ENCODE measurements around the gene MDGA2.

Gene MDGA2

GRCh38 chr14:47012533-47013280 is 662.7 kb downstream of the MDGA2 start:
- no peaks in the 10 kb centered on the region for H3K4me1 ChIP-seq (ENCODE audit: control insufficient read depth, insufficient read depth, low read depth, low read length)
- no peak overlapping the region for H2AFZ ChIP-seq (ENCODE audit: low read depth, low read length)
- DNase-seq = no peak
- H3K4me2 ChIP-seq (ENCODE audit: low read length, poor library complexity, severe bottlenecking) = no peak overlapping the region
- H3K4me3 ChIP-seq (ENCODE audit: insufficient read depth in 1 of 2, low read depth in 1 of 2, low read length in 2 of 2) = no peak overlapping the region
- H2BK5ac ChIP-seq (ENCODE audit: low read depth, low read length, poor library complexity, severe bottlenecking) = no peak overlapping the region
- H3K27ac ChIP-seq (ENCODE audit: low read length, poor library complexity, severe bottlenecking) = no peak overlapping the region
- 88% methylated on average over 5 of the region's 6 CpGs for WGBS
- H2AK5ac ChIP-seq (ENCODE audit: low read length, severe bottlenecking) = no peak overlapping the region
- H3K27me3 ChIP-seq (ENCODE audit: control insufficient read depth in 1 of 2, insufficient read depth in 1 of 2, low read length in 2 of 2) = no peaks in the 10 kb centered on the region
- no peak overlapping the region for H2BK120ac ChIP-seq (ENCODE audit: low read depth, low read length)
- H2BK12ac ChIP-seq (ENCODE audit: low read length in 2 of 2) = no peak overlapping the region
- H3K9me3 ChIP-seq (ENCODE audit: control insufficient read depth, low read length) = peaks cover 4% of the 10 kb centered on the region
- no peak overlapping the region for H3K4ac ChIP-seq (ENCODE audit: low read depth in 1 of 2, low read length in 2 of 2)
- H3K36me3 ChIP-seq (ENCODE audit: control insufficient read depth in 1 of 2, insufficient read depth in 2 of 2, low read depth in 1 of 2, low read length in 2 of 2) = no peaks in the 10 kb centered on the region
- H4K8ac ChIP-seq (ENCODE audit: low read length) = no peak overlapping the region
- no peak overlapping the region for H3K23ac ChIP-seq (ENCODE audit: low read length in 2 of 2)
- no peak overlapping the region for H4K91ac ChIP-seq (ENCODE audit: low read length)
- no peak overlapping the region for H3K18ac ChIP-seq (ENCODE audit: low read depth in 1 of 2, low read length in 2 of 2)
- no peak overlapping the region for H3K14ac ChIP-seq (ENCODE audit: low read length in 2 of 2)
- H3K9ac ChIP-seq (ENCODE audit: low read length) = no peak overlapping the region
- H2BK15ac ChIP-seq (ENCODE audit: low read depth, poor library complexity, severe bottlenecking) = no peak overlapping the region
- H3K79me1 ChIP-seq (replicated peaks; ENCODE audit: low read length, poor library complexity, severe bottlenecking) = no peaks in the 10 kb centered on the region

GRCh38 chr14:47009615-47010014 is 665.8 kb downstream of the MDGA2 start:
- H3K79me1 ChIP-seq (replicated peaks; ENCODE audit: low read length, poor library complexity, severe bottlenecking) = no peaks in the 10 kb centered on the region
- no peak overlapping the region for H3K4me2 ChIP-seq (ENCODE audit: low read length, poor library complexity, severe bottlenecking)
- H3K14ac ChIP-seq (ENCODE audit: low read length in 2 of 2) = no peak overlapping the region
- no peak overlapping the region for H2BK5ac ChIP-seq (ENCODE audit: low read depth, low read length, poor library complexity, severe bottlenecking)
- H3K27me3 ChIP-seq (ENCODE audit: control insufficient read depth in 1 of 2, insufficient read depth in 1 of 2, low read length in 2 of 2) = no peaks in the 10 kb centered on the region
- 76% methylated on average over 3 of the region's 3 CpGs for WGBS
- no peak for DNase-seq
- H3K4me1 ChIP-seq (ENCODE audit: control insufficient read depth, insufficient read depth, low read depth, low read length) = no peaks in the 10 kb centered on the region
- no peaks in the 10 kb centered on the region for H3K36me3 ChIP-seq (ENCODE audit: control insufficient read depth in 1 of 2, insufficient read depth in 2 of 2, low read depth in 1 of 2, low read length in 2 of 2)
- no peak overlapping the region for H2AK5ac ChIP-seq (ENCODE audit: low read length, severe bottlenecking)
- H3K23ac ChIP-seq (ENCODE audit: low read length in 2 of 2) = no peak overlapping the region
- H3K18ac ChIP-seq (ENCODE audit: low read depth in 1 of 2, low read length in 2 of 2) = no peak overlapping the region
- H2BK15ac ChIP-seq (ENCODE audit: low read depth, poor library complexity, severe bottlenecking) = no peak overlapping the region
- H2BK120ac ChIP-seq (ENCODE audit: low read depth, low read length) = no peak overlapping the region
- peaks cover 2% of the 10 kb centered on the region for H3K9me3 ChIP-seq (ENCODE audit: control insufficient read depth, low read length)
- H4K8ac ChIP-seq (ENCODE audit: low read length) = no peak overlapping the region
- H3K4ac ChIP-seq (ENCODE audit: low read depth in 1 of 2, low read length in 2 of 2) = no peak overlapping the region
- H3K9ac ChIP-seq (ENCODE audit: low read length) = no peak overlapping the region
- no peak overlapping the region for H2AFZ ChIP-seq (ENCODE audit: low read depth, low read length)
- H2BK12ac ChIP-seq (ENCODE audit: low read length in 2 of 2) = no peak overlapping the region
- no peak overlapping the region for H4K91ac ChIP-seq (ENCODE audit: low read length)
- H3K4me3 ChIP-seq (ENCODE audit: insufficient read depth in 1 of 2, low read depth in 1 of 2, low read length in 2 of 2) = no peak overlapping the region
- H3K27ac ChIP-seq (ENCODE audit: low read length, poor library complexity, severe bottlenecking) = no peak overlapping the region

DNA sequence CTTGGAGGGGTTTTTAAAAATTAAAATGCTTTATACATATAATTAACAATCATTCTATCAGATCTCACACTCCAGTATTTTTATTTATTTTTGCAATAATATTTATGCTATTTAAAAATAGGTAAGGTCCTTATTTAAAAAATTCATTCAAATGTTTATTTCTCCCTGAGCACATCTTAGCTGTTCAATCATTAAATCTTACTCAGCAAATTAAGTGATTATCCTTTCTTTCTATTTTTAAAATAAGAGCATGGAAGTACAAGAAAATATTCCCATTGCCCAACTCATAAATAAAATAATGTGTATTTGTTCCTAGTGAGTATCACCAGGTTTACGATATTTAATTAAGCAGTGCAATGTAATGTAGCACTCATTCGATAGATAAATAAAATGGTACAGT is 666.7 kb downstream of the MDGA2 start:
- Histone ChIP-seq H3K4me2 (ENCODE audit: low read length, poor library complexity, severe bottlenecking) (no peak overlapping the region), H3K23ac (ENCODE audit: low read length in 2 of 2) (no peak overlapping the region), H2BK120ac (ENCODE audit: low read depth, low read length) (no peak overlapping the region), H2BK5ac (ENCODE audit: low read depth, low read length, poor library complexity, severe bottlenecking) (no peak overlapping the region), H3K18ac (ENCODE audit: low read depth in 1 of 2, low read length in 2 of 2) (no peak overlapping the region), H3K27me3 (ENCODE audit: control insufficient read depth in 1 of 2, insufficient read depth in 1 of 2, low read length in 2 of 2) (no peaks in the 10 kb centered on the region), H3K27ac (ENCODE audit: low read length, poor library complexity, severe bottlenecking) (no peak overlapping the region), H2AFZ (ENCODE audit: low read depth, low read length) (no peak overlapping the region), H4K91ac (ENCODE audit: low read length) (no peak overlapping the region), H3K9ac (ENCODE audit: low read length) (no peak overlapping the region), H2BK12ac (ENCODE audit: low read length in 2 of 2) (no peak overlapping the region), H3K4me3 (ENCODE audit: insufficient read depth in 1 of 2, low read depth in 1 of 2, low read length in 2 of 2) (no peak overlapping the region), H3K36me3 (ENCODE audit: control insufficient read depth in 1 of 2, insufficient read depth in 2 of 2, low read depth in 1 of 2, low read length in 2 of 2) (no peaks in the 10 kb centered on the region), H2BK15ac (ENCODE audit: low read depth, poor library complexity, severe bottlenecking) (no peak overlapping the region), H3K79me1 (replicated peaks; ENCODE audit: low read length, poor library complexity, severe bottlenecking) (no peaks in the 10 kb centered on the region), H3K9me3 (ENCODE audit: control insufficient read depth, low read length) (no peaks in the 10 kb centered on the region), H3K14ac (ENCODE audit: low read length in 2 of 2) (no peak overlapping the region), H3K4ac (ENCODE audit: low read depth in 1 of 2, low read length in 2 of 2) (no peak overlapping the region), H2AK5ac (ENCODE audit: low read length, severe bottlenecking) (no peak overlapping the region), H4K8ac (ENCODE audit: low read length) (no peak overlapping the region), H3K4me1 (ENCODE audit: control insufficient read depth, insufficient read depth, low read depth, low read length) (no peaks in the 10 kb centered on the region)
- WGBS = no CpG with 5 or more reads among the region's 2 CpGs
- no peak for DNase-seq

- Histone ChIP-seq H4K8ac (ENCODE audit: low read length) (no peak overlapping the region), H2BK120ac (ENCODE audit: low read depth, low read length) (no peak overlapping the region), H3K79me1 (replicated peaks; ENCODE audit: low read length, poor library complexity, severe bottlenecking) (no peaks in the 10 kb centered on the region), H3K4ac (ENCODE audit: low read depth in 1 of 2, low read length in 2 of 2) (no peak overlapping the region), H2BK12ac (ENCODE audit: low read length in 2 of 2) (no peak overlapping the region), H2BK15ac (ENCODE audit: low read depth, poor library complexity, severe bottlenecking) (no peak overlapping the region), H3K27ac (ENCODE audit: low read length, poor library complexity, severe bottlenecking) (no peak overlapping the region), H3K14ac (ENCODE audit: low read length in 2 of 2) (no peak overlapping the region), H3K23ac (ENCODE audit: low read length in 2 of 2) (no peak overlapping the region), H3K18ac (ENCODE audit: low read depth in 1 of 2, low read length in 2 of 2) (no peak overlapping the region), H4K91ac (ENCODE audit: low read length) (no peak overlapping the region), H3K27me3 (ENCODE audit: control insufficient read depth in 1 of 2, insufficient read depth in 1 of 2, low read length in 2 of 2) (no peaks in the 10 kb centered on the region), H2AK5ac (ENCODE audit: low read length, severe bottlenecking) (no peak overlapping the region), H3K4me1 (ENCODE audit: control insufficient read depth, insufficient read depth, low read depth, low read length) (no peaks in the 10 kb centered on the region), H2AFZ (ENCODE audit: low read depth, low read length) (no peak overlapping the region), H3K4me3 (ENCODE audit: insufficient read depth in 1 of 2, low read depth in 1 of 2, low read length in 2 of 2) (no peak overlapping the region), H2BK5ac (ENCODE audit: low read depth, low read length, poor library complexity, severe bottlenecking) (no peak overlapping the region), H3K4me2 (ENCODE audit: low read length, poor library complexity, severe bottlenecking) (no peak overlapping the region), H3K36me3 (ENCODE audit: control insufficient read depth in 1 of 2, insufficient read depth in 2 of 2, low read depth in 1 of 2, low read length in 2 of 2) (no peaks in the 10 kb centered on the region), H3K9ac (ENCODE audit: low read length) (no peak overlapping the region), H3K9me3 (ENCODE audit: control insufficient read depth, low read length) (peaks cover 3% of the 10 kb centered on the region)
- no CpG with 5 or more reads among the region's 1 CpG for WGBS
- DNase-seq = no peak
Observed at GRCh38 chr14:46999661-47000060, 675.7 kb downstream of the MDGA2 start.
